GM21786 (cell line): ENCODE data around the gene HAVCR1.

Source experiments
- ATAC-seq: cut with Tn5 transposase; IDR thresholded peaks from one replicate; pipeline ENCODE4 v1.9.1; 2021; ENCODE audit not compliant: unreplicated experiment

Gene HAVCR1

GRCh38 chr5:157004893-157005551 is 53.9 kb downstream of the HAVCR1 start:
- ATAC-seq, result no peak

- no peak for ATAC-seq
Observed at GRCh38 chr5:156991714-156992113, 67.2 kb downstream of the HAVCR1 start.

GRCh38 chr5:156984064-156984463 is 74.9 kb downstream of the HAVCR1 start:
- no peak for ATAC-seq

GRCh38 chr5:156981481-156981880 is 77.4 kb downstream of the HAVCR1 start:
- ATAC-seq, result no peak
